Motor neuron (in vitro differentiated cells): Measurements from ENCODE around the gene CDH2. TPM values are rescaled to one million over a fixed set of nuclear protein-coding genes. Genes with fewer than 3 reads are reported as not detected.

Experiments used
- ATAC-seq, 8 experiments: fragments of 200-7000 bp; cut with Tn5 transposase; replicated peaks in 6 of 8; 2 replicates each; pipeline ENCODE4 v1.8.0; 2021; ENCODE audit warnings: mild to moderate bottlenecking in 8 of 8, moderate library complexity in 8 of 8
- H3K27ac ChIP-seq, 2 donors: fragments of 250-450 bp; sonication (Bioruptor Pico); 2 replicates each; pipeline ENCODE4 v1.9.0; 2021; ENCODE audit warnings: antibody characterized with exemption in 2 of 2, mild to moderate bottlenecking in 2 of 2, moderate library complexity in 1 of 2
- H3K4me1 ChIP-seq, 2 donors: fragments of 250-450 bp; sonication (Bioruptor Pico); replicated peaks in 1 of 2; 2 replicates each; pipeline ENCODE4 v1.6.1; 2021; ENCODE audit warnings: antibody characterized with exemption in 2 of 2, mild to moderate bottlenecking in 2 of 2, moderate library complexity in 1 of 2
- H3K4me3 ChIP-seq, 5 donors: fragments of 250-450 bp; sonication (Bioruptor Pico); 2 replicates each; pipeline ENCODE4 v1.9.0; 2021; ENCODE audit warnings: antibody characterized with exemption in 5 of 5, mild to moderate bottlenecking in 5 of 5, moderate library complexity in 4 of 5
- WGBS, 10 experiments: fragments of 450-650 bp; shearing (Covaris generic); methylation state at CpG; one replicate each; pipeline ENCODE4 v1.0.0; 2022; 5-methylcytosine and 5-hydroxymethylcytosine counted together
- in situ Hi-C, 9 experiments: fragments of 400-800 bp; cut with MboI; loops; one replicate each; pipeline ENCODE4 v1.15.0; 2021; ENCODE audit warnings: low sequenced_read_pairs in 9 of 9, low pct_unique_long_range_greater_than_20kb in 2 of 9; ENCODE audit not compliant: unreplicated experiment in 9 of 9
- total RNA-seq, 8 experiments: library from RNA; unstranded; fragments of 300-600 nt; gene quantifications; 2 replicates each; pipeline versions ENCODE4 v1.2.3 to v1.2.4, GENCODE V29; 2022

Gene CDH2
- total RNA-seq, 8 experiments from 2014 or later, result 0.10 to 181 (median 82.6) TPM

GRCh38 chr18:28138816-28139215 is 38.1 kb downstream of the CDH2 start:
- H3K4me1 ChIP-seq, result no peaks in the 10 kb centered on the region
- 37 to 94% (median 85%) methylated on average over 2 to 3 of the region's 3 CpGs; no CpG with 5 or more reads in 1 of the 10 experiments for WGBS, 10 experiments
- H3K4me3 ChIP-seq, result no peak overlapping the region
- in situ Hi-C loops, result no loop called here
- no peak for ATAC-seq
- no peak overlapping the region for H3K27ac ChIP-seq

- WGBS, 10 experiments, result 47 to 100% (median 93%) methylated on average over 3 to 4 of the region's 4 CpGs; no CpG with 5 or more reads in 1 of the 10 experiments
- in situ Hi-C loops, result no loop called here
- no peak for ATAC-seq
Observed at GRCh38 chr18:28136071-28136470, 40.9 kb downstream of the CDH2 start.

GRCh38 chr18:28134774-28135173 is 42.2 kb downstream of the CDH2 start:
- no peak for ATAC-seq
- whole genome bisulfite sequencing, 10 experiments, result 76 to 100% (median 94%) methylated on average over 2 to 7 of the region's 7 CpGs; no CpG with 5 or more reads in 2 of the 10 experiments
- Histone ChIP-seq H3K27ac (no peak overlapping the region), H3K4me3 (no peak overlapping the region), H3K4me1 (peaks cover 0 to 6% of the 10 kb centered on the region in 2 donors)
- in situ Hi-C loops, result no loop called here

More at GRCh38 chr18:28136071-28136470, 40.9 kb downstream of the CDH2 start:
- peaks cover 0 to 3% of the 10 kb centered on the region in 2 donors for H3K4me1 ChIP-seq
- H3K4me3 ChIP-seq, result no peak overlapping the region
- H3K27ac ChIP-seq, result no peak overlapping the region

- Histone ChIP-seq H3K4me1 (peaks cover 0 to 13% of the 10 kb centered on the region in 2 donors), H3K4me3 (no peak overlapping the region), H3K27ac (no peak overlapping the region)
- in situ Hi-C loops, result no loop called here
- ATAC-seq, result peak in 1 of 8 experiments; percentile 23
- 87 to 100% (median 94%) methylated on average over 3 to 4 of the region's 5 CpGs; no CpG with 5 or more reads in 3 of the 10 experiments for WGBS, 10 experiments
Observed at GRCh38 chr18:28132084-28132483, 44.8 kb downstream of the CDH2 start.

- in situ Hi-C loops, result no loop called here
- WGBS, 10 experiments, result 70 to 100% (median 86%) methylated on average over 1 to 2 of the region's 3 CpGs; no CpG with 5 or more reads in 1 of the 10 experiments
- Histone ChIP-seq H3K27ac (no peak overlapping the region), H3K4me3 (no peak overlapping the region), H3K4me1 (peaks cover 6 to 18% of the 10 kb centered on the region in 2 donors)
- peak in 1 of 8 experiments; percentile 47 for ATAC-seq
Observed at GRCh38 chr18:28128659-28128980, 48.3 kb downstream of the CDH2 start.

- peak in 2 of 8 experiments; percentile 20 to 27 for ATAC-seq
- in situ Hi-C loops, result no loop called here
Observed at GRCh38 chr18:28127763-28128658, 48.9 kb downstream of the CDH2 start.

GRCh38 chr18:28127228-28127627 is 49.7 kb downstream of the CDH2 start:
- WGBS, 10 experiments, result 92 to 100% (median 98%) methylated on average over 2 to 6 of the region's 6 CpGs; no CpG with 5 or more reads in 1 of the 10 experiments
- in situ Hi-C loops, result no loop called here
- ATAC-seq, result no peak
- H3K27ac ChIP-seq, result no peak overlapping the region
- H3K4me3 ChIP-seq, result no peak overlapping the region
- H3K4me1 ChIP-seq, result peaks cover 19 to 23% of the 10 kb centered on the region in 2 donors

More at GRCh38 chr18:28127763-28128658, 48.9 kb downstream of the CDH2 start:
- H3K4me3 ChIP-seq, result no peak overlapping the region
- H3K27ac ChIP-seq, result no peak overlapping the region
- WGBS, 10 experiments, result 60 to 100% (median 89%) methylated on average over 1 to 5 of the region's 5 CpGs; no CpG with 5 or more reads in 2 of the 10 experiments
- peaks cover 12 to 23% of the 10 kb centered on the region in 2 donors for H3K4me1 ChIP-seq

- Histone ChIP-seq H3K4me3 (no peak overlapping the region), H3K4me1 (peaks cover 19 to 21% of the 10 kb centered on the region in 2 donors), H3K27ac (no peak overlapping the region)
- WGBS, 10 experiments, result 74 to 100% (median 97%) methylated on average over 1 to 5 of the region's 5 CpGs; no CpG with 5 or more reads in 3 of the 10 experiments
- in situ Hi-C loops, result no loop called here
- ATAC-seq, result no peak
Observed at GRCh38 chr18:28126768-28127167, 50.2 kb downstream of the CDH2 start.

- in situ Hi-C loops, result no loop called here
- H3K27ac ChIP-seq, result no peak overlapping the region
- H3K4me1 ChIP-seq, result peaks cover 30 to 33% of the 10 kb centered on the region in 2 donors
- no peak for ATAC-seq
- no peak overlapping the region for H3K4me3 ChIP-seq
- WGBS, 10 experiments, result 0 to 100% (median 92%) methylated on average over 1 to 3 of the region's 3 CpGs; no CpG with 5 or more reads in 1 of the 10 experiments
Observed at GRCh38 chr18:28125051-28125450, 51.9 kb downstream of the CDH2 start.

- H3K4me1 ChIP-seq, result peaks cover 30 to 31% of the 10 kb centered on the region in 2 donors
- WGBS, 10 experiments, result 4 to 95% (median 67%) methylated on average over 1 to 4 of the region's 4 CpGs
- in situ Hi-C loops, result no loop called here
- ATAC-seq, result peak in 2 of 8 experiments; percentile 56 to 71
- H3K4me3 ChIP-seq, result no peak overlapping the region
- H3K27ac ChIP-seq, result no peak overlapping the region
Observed at GRCh38 chr18:28124131-28125029, 52.5 kb downstream of the CDH2 start.

GRCh38 chr18:28123401-28124030 is 53.4 kb downstream of the CDH2 start:
- Histone ChIP-seq H3K4me1 (peaks cover 28 to 30% of the 10 kb centered on the region in 2 donors), H3K27ac (no peak overlapping the region), H3K4me3 (no peak overlapping the region)
- in situ Hi-C loops, result no loop called here
- WGBS, 10 experiments, result 7 to 100% (median 86%) methylated on average over 1 to 3 of the region's 3 CpGs; no CpG with 5 or more reads in 1 of the 10 experiments
- ATAC-seq, result no peak

GRCh38 chr18:28120828-28121515 is 56.0 kb downstream of the CDH2 start:
- Histone ChIP-seq H3K4me3 (no peak overlapping the region), H3K27ac (no peak overlapping the region), H3K4me1 (peaks cover 24 to 33% of the 10 kb centered on the region in 2 donors)
- WGBS, 10 experiments, result 40 to 100% (median 78%) methylated on average over 1 to 2 of the region's 2 CpGs; no CpG with 5 or more reads in 2 of the 10 experiments
- peak in 3 of 8 experiments; percentile 25 to 82 (median 27) for ATAC-seq
- in situ Hi-C loops, result no loop called here
